ENCODE measurements around the gene LRRC56.

DNA sequence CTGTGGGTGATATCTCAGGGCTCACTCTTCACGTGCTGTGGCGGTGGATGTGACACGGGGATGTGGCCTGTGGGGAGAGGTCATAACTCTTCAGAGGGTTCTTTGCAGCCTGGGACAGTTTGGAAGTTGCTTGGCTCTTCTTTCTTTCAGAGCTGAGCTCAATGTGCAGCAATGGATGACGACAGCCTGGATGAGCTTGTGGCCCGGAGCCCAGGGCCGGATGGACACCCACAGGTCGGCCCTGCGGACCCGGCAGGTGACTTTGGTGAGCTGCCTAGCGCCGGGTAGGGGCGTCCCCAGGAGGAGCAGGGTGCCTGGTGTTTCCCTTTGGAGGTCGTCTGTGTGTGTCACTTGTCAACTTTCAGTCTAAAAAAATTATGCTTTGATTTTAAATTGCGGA, 44.0 kb downstream of the LRRC56 start:
- TF ChIP-seq EZH2 (IDR thresholded peaks at IDR 0.05; ENCODE audit: insufficient read depth, poor library complexity, severe bottlenecking) (no peak), EZH2phosphoT487 (IDR thresholded peaks at IDR 0.05; ENCODE audit: insufficient read depth, low read depth) (no peak)
